HL-60/S4 treated with retinoic acid at 250 ng/mL for 4 days and 3 days (cell line): Measurements from ENCODE around the gene SNRNP35.
"Not testable (repeated sequence)": the region's sequence is repeated elsewhere in the genome, so short reads cannot be mapped to it uniquely, and the experiment has no call there.

Experiments
- in situ Hi-C: fragments of 300-500 bp; cut with MboI; formaldehyde crosslinking; loops from 2 replicates; pipeline ENCODE4 v1.7.0; 2022; ENCODE audit warnings: low sequenced_read_pairs

The SNRNP35 gene

GRCh38 chr12:123457980-123458779 lies at the start of gene SNRNP35:
Gene SNRNP35 (plus strand): TSS chr12:123458139. CDS start chr12:123465541, 7,402 bp downstream.
- in situ Hi-C loops = no loop called here

DNA sequence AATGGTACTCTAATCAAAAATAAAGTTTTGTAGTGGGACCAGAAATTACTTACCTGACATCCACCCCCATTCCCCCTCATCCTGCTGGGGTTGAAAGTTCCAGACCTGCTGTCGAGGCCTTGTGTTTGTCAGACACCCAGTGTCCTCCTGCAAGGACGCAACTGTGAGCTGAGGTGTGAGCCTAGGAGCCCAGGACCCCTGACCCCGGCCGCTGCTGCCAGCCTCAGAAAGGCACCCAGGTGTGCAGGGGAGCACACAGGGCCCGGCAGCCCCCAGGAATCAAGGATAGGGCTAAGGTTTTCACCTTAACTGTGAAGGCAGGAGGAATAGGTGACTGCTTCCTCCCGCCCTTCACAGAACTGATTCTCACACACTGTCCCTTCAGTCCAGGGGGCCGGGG lies 49.3 kb upstream of the SNRNP35 start:
- in situ Hi-C loops = not testable (repeated sequence)

GRCh38 chr12:123409284-123410040 lies 48.5 kb upstream of the SNRNP35 start:
- in situ Hi-C loops = not testable (repeated sequence)

DNA sequence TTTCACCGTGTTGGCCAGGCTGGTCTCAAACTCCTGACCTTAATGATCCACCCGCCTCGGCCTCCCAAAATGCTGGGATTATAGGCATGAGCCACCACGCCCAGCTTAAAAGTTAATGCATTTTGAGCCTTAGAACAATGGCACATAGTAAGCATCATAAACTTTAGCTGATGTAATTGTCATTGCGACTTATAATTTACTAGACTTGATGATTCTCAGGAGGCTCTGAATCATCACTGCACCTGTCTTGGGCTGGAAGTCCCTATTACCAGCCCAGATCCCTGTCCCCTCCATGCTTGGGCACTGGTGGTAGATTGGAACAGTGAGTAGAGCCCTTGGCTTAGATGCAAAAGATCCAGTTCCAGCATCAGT lies 47.9 kb upstream of the SNRNP35 start:
- in situ Hi-C loops = no loop called here

- in situ Hi-C loops = no loop called here
Observed at GRCh38 chr12:123421314-123421713, 36.6 kb upstream of the SNRNP35 start.

- in situ Hi-C loops = no loop called here
Observed at GRCh38 chr12:123427036-123427769, 30.7 kb upstream of the SNRNP35 start.

- in situ Hi-C loops = no loop called here
Observed at GRCh38 chr12:123428591-123428990, 29.3 kb upstream of the SNRNP35 start.

GRCh38 chr12:123429101-123429500 lies 28.8 kb upstream of the SNRNP35 start:
- in situ Hi-C loops = not testable (repeated sequence)

DNA sequence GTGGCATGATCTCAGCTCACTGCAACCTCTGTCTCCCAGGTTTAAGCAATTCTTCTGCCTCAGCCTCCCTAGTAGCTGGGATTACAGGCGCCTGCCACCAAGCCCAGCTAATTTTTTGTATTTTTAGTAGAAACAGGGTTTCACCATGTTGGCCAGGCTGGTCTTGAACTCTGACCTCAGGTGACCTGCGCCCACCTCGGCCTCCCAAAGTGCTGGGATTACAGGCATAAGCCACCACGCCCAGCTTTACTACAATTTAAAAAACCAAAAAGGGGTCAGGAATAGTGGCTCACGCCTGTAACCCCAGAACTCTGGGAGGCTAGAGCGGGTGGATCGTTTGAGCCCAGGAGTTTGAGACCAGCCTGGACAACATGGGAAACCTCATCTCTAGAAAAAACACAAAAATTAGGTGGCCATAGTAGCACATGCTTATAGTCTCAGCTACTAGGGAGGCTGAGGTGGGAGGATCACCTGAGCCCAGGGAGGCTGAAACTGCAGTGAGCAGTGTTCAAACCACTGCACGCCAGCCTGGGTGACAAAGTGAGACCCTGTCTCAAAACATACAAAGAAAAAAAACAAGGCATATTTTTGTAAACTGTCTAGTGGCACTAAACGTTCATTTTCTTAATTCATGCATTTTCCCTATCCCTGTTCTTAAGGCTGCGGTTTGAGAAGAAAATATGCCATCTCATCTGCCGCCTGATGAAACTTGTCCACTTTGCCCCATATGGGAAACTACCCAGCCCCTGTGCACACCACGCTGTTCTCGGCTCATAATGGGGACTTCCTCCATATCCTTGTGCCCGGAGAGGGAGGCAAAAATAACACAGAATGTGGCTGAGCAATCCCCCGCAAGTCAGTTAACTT lies 25.8 kb upstream of the SNRNP35 start:
- in situ Hi-C loops = not testable (repeated sequence)

DNA sequence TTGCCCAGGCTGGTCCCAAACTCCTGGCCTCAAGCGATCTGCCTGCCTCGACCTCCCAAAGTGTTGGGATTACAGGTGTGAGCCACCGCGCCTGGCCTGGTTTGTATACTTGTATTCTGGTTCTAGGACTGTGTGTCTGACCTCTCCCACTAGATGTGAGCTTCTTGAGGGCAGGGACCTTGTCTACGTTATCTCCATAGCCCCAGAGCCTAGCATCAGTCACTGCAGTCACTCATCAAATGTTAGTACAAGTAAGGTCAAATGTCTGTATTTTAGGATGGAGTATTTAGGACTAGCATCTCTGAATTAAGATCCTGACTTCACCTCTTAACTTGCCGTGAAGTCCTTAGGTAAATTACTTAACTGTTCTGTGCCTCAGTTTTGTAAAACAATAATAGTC lies 24.3 kb upstream of the SNRNP35 start:
- in situ Hi-C loops = no loop called here

GRCh38 chr12:123435636-123436016 lies 22.3 kb upstream of the SNRNP35 start:
- in situ Hi-C loops = no loop called here

GRCh38 chr12:123436017-123436964 lies 21.6 kb upstream of the SNRNP35 start, which contains the start of gene RILPL2:
Gene RILPL2 (minus strand): TSS chr12:123436684. CDS start chr12:123436420, 264 bp downstream.
- in situ Hi-C loops = no loop called here

DNA sequence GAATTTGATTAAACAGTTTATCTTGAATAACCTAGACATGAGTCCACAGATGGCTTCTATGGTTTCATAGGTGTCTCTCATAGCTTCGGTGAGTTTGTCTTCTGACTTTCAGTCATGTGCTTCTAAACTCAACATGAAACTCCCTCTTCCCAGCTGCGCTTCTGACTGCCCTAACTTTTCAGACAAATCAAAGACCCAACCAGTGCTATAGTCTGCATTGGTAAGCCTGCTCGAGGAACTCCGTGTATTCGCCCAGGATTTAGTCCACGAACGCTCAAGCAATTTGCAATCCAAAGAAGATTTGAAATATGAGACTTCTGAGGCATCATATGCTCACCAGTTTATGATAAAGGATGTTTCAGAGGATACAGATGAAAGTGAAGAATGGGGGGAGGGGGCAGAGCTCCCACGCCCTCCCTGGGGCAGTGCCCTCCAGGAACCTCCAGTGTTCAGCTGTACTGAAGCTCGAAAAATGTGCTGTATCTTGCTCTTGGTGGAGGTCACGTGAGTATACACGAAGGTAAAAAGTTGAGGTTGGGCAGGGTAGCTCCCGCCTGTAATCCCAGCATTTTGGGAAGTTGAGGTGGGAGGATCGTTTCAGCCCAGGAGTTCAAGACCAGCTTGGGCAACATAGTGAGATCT lies 16.3 kb upstream of the SNRNP35 start:
- in situ Hi-C loops = no loop called here

DNA sequence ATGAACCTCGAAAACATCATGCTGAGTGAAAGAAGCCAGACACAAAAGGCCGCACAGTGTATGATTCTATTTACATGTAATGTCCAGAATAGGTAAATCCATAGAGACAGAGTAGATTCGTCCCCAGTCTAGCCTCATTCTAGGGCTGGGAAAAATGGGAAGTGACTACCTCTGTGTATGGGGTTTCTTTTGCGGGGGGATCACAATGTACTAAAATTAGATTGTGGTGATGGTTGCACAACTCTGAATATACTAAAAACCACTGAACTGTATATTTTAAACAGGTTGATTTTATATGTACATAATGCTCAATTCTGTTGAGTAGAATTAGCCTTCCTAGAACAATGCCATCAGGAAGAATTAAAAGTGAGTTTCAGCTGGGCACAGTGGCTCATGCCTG lies 15.2 kb upstream of the SNRNP35 start:
- in situ Hi-C loops = no loop called here

DNA sequence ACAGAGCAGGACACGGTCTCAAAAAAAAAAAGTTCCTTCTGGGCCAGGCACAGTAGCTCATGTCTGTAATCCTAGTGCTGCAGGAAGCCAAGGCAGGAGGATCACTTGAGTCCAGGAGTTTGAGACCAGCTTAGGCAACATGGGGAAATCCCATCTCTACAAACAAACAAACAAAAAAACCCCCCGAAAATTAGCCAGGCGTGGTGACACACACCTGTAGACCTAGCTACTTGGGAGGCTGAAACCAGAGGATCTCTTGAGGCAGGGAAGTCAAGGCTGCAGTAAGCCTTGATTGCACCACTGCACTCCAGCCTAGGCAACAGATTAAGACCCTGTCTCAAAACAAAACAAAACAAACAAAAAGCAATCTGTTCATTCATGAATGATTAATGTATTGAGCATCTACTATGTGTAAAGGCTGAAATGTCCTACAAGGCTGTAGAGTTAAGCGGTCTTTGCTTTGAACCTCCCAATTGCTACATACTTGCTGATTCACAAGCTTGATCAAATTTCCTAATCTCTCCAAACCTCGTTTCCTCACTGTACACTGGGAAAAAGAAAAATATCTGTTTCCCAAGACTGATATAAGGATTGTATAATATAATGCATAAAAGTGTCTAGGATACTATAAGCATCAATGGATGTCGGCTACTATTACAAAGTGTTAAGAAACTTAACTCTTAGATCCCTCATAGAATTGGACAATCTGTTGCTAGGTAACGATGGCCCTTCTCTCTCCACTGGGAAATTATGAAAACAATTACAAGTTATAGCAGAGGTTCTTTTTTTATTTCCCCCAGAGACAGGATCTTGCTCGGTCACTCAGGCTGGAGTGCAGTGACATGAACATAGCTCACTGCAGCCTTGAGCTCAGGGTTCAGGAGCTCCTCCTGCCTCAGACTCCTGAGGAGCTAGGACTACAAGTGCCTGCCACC lies 13.6 kb upstream of the SNRNP35 start:
- in situ Hi-C loops = no loop called here

- in situ Hi-C loops = no loop called here
Observed at GRCh38 chr12:123445388-123446332, 12.3 kb upstream of the SNRNP35 start.

DNA sequence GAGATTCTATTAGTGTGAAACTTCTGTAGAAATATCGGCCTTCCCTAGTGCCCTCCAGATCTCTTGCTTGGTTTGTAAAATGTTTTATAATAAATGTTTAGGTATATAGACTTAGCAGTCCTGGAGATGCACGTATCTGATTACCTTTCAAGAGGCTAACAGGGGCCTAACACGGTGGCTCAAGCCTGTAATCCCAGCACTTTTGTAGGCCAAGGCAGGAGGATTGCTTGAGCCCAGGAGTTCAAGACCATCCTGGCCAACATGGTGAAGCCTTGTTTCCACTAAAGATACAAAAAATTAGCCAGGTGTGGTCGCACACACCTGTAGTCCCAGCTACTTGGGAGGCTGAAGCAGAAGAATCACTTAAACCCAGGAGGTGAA lies 11.6 kb upstream of the SNRNP35 start:
- in situ Hi-C loops = no loop called here
